Activated gamma-delta T cell treated with anti-CD3 and anti-CD28 coated beads, Interleukin-2, amount 50 U/mL, for 16 hours (primary cell): Measurements from ENCODE around the gene PAGE2.
"Not testable (repeated sequence)": the region's sequence is repeated elsewhere in the genome, so short reads cannot be mapped to it uniquely, and the experiment has no call there.

Experiments
- DNase-seq: peaks from one replicate; pipeline ENCODE4 v3.0.0-alpha.2; 2020; ENCODE audit warnings: low read depth

The PAGE2 gene, protein sequence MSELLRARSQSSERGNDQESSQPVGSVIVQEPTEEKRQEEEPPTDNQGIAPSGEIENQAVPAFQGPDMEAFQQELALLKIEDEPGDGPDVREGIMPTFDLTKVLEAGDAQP

GRCh38 chrX:55088795-55089489 is at the start of gene PAGE2:
Gene PAGE2, plus strand, starts transcription at chrX:55089018. Its CDS starts 1,003 bp downstream, at chrX:55090021.
- no peak for DNase-seq

- DNase-seq: no peak
Measured at GRCh38 chrX:55039471-55039870, 49.3 kb upstream of the PAGE2 start.

DNA sequence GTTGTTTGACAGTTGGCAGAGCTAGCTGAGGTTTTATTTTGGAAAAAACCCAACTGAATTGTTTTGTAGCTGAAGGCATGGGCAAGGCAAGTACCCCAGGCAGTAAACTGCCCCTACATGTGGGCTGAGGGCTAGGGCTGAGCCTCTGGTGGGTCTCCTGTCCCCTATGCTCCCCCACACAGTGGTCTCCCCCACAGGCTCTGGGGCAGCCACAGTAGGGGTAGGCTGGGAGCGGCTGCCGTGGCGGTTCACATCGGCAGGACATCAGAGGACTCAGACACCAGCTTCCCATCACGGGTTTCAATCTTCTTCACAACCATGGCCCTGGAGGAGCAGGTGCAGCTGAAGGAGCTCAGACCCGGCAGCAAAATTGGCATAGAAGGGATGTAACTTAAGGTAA is 47.3 kb upstream of the PAGE2 start:
- DNase-seq: no peak

DNA sequence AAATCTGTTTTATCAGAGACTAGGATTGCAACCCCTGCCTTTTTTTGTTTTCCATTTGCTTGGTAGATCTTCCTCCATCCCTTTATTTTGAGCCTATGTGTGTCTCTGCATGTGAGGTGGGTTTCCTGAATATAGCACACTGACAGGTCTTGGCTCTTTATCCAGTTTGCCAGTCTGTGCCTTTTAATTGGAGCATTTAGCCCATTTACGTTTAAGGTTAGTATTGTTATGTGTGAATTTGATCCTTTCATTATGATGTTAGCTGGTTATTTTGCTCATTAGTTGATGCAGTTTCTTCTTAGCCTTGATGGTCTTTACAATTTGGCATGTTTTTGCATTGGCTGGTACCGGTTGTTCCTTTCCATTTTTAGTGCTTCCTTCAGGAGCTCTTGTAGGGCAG is 38.2 kb upstream of the PAGE2 start:
- DNase-seq: not testable (repeated sequence)

GRCh38 chrX:55056820-55057674 is 31.8 kb upstream of the PAGE2 start:
- DNase-seq: no peak

DNA sequence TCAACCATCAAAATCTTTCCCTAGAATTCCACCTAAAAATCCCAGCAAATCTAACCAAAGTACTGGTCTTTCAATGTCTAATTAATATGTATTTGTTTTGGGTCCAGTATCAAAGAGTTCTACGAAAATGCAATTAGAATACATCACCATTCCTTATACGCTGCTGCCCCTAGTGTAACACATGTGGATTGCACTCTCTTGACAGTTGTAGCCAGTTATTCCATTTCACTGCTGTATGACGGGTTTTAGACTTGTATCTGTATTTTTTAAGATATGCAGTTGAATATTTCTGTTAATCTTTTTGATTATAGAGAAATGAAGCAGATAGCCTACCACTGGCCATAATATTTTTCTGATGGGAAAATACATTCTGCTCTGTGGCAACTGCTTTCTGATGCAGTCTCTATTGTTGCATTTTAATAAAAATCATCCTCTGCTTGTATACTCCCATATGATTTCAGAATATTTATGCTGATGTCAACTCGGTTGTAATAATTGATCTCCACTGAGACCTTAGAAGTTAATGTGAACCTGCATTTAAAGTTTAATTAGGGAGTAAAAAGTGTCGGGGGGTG is 31.1 kb upstream of the PAGE2 start:
- DNase-seq: peak; percentile 9

GRCh38 chrX:55067180-55067579 is 21.6 kb upstream of the PAGE2 start:
- not testable (repeated sequence) for DNase-seq

GRCh38 chrX:55072286-55072685 is 16.5 kb upstream of the PAGE2 start:
- DNase-seq: no peak

DNA sequence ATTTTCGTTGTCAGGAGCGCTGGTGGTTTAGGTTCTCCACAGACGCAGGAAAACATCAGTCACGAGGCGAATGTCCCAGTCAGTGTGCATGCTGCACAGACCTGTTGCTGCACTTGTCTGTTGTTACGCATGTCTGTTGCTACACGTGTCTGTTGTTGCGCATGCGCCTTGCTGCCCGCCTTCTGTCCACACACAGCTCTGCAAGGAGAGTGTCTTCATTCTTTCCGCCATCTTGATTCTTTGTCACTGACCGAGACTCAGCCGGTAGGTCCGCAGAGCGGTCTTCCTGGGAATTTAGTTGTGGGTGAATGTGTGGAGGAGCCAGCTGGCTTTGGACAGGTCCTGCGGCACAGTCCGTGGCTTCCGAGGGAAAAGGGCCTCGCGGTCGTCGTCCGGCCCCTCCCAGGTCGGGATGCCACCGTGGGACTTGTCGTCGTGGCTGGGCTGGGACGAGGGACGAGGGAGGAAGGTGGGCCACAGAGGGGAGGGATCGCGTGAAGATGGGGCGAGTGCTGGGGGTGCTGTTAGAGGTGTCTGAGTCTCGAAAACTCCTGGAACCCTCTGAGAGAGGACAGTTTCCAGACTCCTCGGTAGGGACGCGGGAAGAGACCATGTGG is 13.9 kb upstream of the PAGE2 start, which contains the start of gene PAGE2B:
TSS of gene PAGE2B (plus strand) at position 180 of the 617 bp plus-strand sequence. CDS start 1,012 bp downstream, outside the sequence.
- DNase-seq: no peak

DNA sequence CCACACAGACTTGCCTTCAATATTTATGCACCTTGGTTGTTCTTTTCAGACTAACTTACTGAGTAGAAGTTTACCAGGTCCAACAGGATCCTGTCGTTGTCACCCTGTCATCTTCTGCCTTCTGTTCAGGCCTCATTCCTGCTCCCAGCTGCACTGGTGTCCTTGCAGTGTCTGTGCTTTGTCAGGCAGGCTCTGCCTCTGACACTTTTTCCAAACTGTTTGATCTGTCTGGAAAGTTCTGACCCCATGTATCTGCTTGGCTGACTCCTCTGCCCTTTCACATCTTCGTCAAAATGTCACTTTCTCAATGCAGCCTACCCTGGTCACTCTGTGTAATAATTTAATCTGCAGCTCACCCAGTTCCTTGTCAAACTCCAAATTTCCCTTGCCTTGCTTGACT is 9.9 kb downstream of the PAGE2 start:
- no peak for DNase-seq

DNA sequence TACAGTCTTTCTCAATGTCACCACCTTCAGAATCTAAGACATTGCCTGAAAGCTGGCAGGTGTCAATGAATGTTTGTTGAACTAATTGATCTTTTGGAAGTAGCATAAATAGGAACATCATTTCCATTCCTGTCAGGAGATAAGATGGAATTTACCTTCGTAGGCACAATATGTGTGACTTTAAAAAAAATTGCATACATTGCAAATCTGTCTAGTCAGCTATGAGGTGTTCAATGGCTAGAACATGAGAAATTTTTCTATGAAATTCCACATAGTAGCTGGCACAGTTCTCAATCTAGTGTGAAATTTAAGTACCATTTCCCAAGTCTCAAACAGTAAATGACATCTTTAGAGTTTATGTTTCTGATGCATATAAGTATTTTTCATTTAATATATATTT is 10.3 kb downstream of the PAGE2 start:
- DNase-seq: no peak

DNA sequence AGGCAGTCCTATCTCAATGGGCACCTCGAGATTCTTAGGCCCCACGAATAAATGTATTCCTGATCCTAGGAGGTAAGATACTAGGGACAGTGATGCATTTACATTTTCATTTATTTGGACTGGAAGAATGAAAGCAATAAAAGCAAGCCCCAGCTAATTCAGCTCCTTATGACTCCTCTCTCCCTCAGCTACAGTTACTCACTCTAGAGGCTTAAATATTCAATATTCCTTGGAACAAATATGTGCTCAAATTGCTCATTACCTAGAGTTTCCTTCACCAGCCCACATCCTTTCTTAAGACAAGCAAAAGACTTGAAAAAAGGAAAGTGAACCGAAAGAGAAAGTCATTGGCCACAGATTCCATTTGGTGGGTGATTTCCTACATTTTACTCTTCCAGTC is 13.9 kb downstream of the PAGE2 start:
- no peak for DNase-seq

- no peak for DNase-seq
Measured at GRCh38 chrX:55107262-55107661, 18.4 kb downstream of the PAGE2 start.

GRCh38 chrX:55107911-55108310 is 19.1 kb downstream of the PAGE2 start:
- DNase-seq: no peak

GRCh38 chrX:55109306-55109705 is 20.5 kb downstream of the PAGE2 start:
- no peak for DNase-seq

DNA sequence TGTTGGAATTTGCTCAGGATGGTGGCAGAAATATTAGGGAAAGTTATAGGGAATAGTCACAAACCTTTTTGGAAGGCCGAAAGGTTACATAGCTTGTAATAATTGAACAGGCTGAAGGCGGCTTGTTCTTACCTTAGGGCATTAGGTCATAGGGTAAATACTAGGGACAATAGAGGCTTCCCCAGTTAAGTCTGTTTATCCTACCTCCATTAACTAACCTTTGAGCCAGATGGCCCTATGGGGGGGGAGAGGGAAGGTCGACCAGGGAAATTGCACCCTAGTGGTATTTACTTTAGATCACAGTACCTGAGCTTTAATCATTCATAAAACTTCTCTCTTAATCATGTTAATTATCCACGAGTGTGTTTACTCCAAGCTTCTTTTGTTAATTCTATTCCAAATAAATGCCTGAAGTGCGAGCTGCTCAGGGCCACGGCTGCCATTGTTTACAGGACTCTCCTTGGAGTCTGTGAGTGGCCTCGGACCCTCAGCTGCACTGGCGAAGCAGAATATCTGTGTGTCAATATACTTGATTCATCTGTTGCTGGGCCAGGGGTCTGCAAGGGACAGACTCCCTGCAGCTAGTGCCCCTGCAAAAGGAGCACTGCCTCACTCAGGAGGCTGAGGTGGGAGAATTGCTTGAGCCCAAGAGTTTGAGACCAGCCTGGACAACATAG is 22.9 kb downstream of the PAGE2 start:
- DNase-seq: no peak

DNA sequence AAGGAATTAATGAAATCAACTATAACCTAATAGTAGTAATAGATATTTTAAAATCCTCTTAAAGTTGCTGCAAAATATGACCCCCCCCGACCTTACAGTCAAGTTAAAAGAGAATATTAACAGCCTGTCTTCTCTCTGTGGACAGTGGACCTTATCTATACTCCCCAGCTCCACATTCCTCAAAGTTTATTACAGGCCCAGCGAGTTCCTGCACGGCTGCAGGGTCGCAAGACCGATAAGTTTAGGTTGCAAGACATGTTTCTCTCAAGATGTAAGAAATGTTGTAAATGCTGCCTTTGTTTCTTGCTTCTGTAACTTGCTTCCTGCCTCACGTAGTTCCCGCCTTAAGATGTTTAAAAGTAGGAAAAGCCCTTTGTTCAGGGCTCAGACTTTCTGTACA is 27.8 kb downstream of the PAGE2 start:
- DNase-seq: not testable (repeated sequence)

- DNase-seq: no peak
Measured at GRCh38 chrX:55118574-55118973, 29.8 kb downstream of the PAGE2 start.

DNA sequence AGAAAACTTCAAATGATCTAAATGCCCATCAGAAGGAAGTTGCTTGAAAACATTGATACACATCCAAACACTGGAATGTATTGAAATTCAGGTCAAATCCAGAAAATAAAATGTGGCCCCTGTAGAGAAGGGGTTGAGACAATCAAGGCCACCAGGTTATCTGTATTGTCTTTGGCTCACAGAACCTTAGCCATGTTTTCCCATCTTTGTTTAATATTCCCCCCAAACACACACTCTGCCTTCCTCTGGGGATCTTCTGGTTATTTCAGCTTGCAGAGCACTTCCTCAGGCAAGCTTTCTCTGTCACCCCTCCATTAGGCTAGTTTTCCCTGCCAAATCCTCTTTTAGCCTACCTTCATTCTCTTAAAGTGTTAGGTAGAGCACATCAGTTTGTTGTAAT is 30.5 kb downstream of the PAGE2 start:
- no peak for DNase-seq

DNA sequence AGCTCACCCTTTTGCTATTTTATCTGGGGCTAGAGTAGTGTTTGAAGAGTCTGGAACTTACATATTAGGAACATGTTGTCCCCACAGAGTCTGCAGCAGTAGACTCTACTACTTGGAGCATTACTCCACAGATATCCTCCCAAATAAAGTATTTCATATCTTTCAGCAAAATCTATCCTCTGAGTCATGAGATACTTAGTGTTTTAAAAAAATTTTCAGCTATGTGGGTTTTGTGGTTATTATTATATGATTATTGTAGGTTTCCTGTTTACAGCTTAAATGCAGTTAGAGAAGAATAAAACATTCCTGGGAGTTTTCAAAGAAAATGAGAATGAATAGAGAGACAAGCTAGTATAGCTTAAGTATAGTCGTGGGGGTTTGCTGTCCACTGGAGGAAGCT is 30.9 kb downstream of the PAGE2 start:
- DNase-seq: no peak

DNA sequence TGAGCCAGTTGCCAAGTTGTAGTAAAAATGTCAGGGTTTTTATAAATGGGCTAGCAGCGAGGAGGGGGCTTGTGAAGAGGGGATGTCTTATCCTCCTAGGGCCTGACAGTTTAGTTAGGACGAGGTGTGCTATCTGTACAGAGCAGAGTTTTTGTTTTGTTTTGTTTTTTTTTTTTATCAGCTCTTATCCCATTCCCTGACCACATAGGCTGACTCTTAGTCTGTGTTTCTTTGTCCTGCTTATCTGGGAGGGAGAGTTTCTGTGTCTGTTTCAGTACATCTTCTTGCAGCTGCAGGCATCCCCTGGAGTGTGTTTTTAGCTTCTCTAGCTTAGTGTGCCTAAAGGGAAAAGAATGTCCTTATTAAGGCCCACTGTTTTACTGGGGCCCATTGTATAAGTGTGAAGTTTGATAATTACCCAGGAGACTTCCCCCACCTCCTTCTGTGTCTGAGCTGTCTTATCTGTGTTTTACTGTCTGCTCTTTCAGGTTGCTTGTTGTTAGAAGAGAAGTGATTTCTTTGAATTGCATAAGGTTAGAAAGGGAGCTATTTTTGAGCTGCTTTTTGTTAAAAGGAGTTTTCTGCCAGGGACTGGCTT is 32.0 kb downstream of the PAGE2 start:
- DNase-seq: no peak
